HEK293 (cell line): ENCODE data around the gene MOV10L1.

Experiments used
- CTCF ChIP-seq: fragments of 450-650 bp; formaldehyde crosslinking; IDR thresholded peaks from 2 replicates; pipeline ENCODE4 v1.5.1; 2016; ENCODE audit warnings: missing biosample characterization, missing genetic modification characterization
- MZF1 ChIP-seq: fragments of 450-650 bp; formaldehyde crosslinking; IDR thresholded peaks from 2 replicates; pipeline ENCODE4 v1.5.1; 2017; ENCODE audit warnings: missing biosample characterization, missing genetic modification characterization, borderline replicate concordance
- SP2 ChIP-seq: fragments of 450-650 bp; formaldehyde crosslinking; IDR thresholded peaks from 2 replicates; pipeline ENCODE4 v1.5.1; 2016; ENCODE audit warnings: missing biosample characterization, missing genetic modification characterization
- ZBTB49 ChIP-seq: fragments of 450-650 bp; formaldehyde crosslinking; IDR thresholded peaks from 2 replicates; pipeline ENCODE4 v1.5.1; 2016; ENCODE audit warnings: missing biosample characterization, missing genetic modification characterization, low read depth
- ZNF133 ChIP-seq: fragments of 450-650 bp; formaldehyde crosslinking; IDR thresholded peaks from 2 replicates; pipeline ENCODE4 v1.5.1; 2016; ENCODE audit warnings: missing biosample characterization, missing genetic modification characterization
- ZNF24 ChIP-seq: fragments of 450-650 bp; formaldehyde crosslinking; IDR thresholded peaks from 2 replicates; pipeline ENCODE4 v1.5.1; 2016; ENCODE audit warnings: missing biosample characterization, missing genetic modification characterization
- ZNF266 ChIP-seq: fragments of 450-650 bp; formaldehyde crosslinking; IDR thresholded peaks from 2 replicates; pipeline ENCODE4 v1.5.1; 2016; ENCODE audit warnings: missing biosample characterization, missing genetic modification characterization, low read depth
- ZNF311 ChIP-seq: fragments of 450-650 bp; formaldehyde crosslinking; IDR thresholded peaks from 2 replicates; pipeline ENCODE4 v1.5.1; 2017; ENCODE audit warnings: missing biosample characterization, missing genetic modification characterization, borderline replicate concordance
- ZNF354C ChIP-seq: fragments of 450-650 bp; formaldehyde crosslinking; IDR thresholded peaks from 2 replicates; pipeline ENCODE4 v1.5.1; 2016; ENCODE audit warnings: missing biosample characterization, missing genetic modification characterization, low read depth, borderline replicate concordance

GRCh38 chr22:50082961-50083461 lies 6.8 kb upstream of the MOV10L1 start:
- TF ChIP-seq ZNF354C (tag by site-specific recombination) (no peak), CTCF (tag by site-specific recombination) (no peak), ZNF311 (no peak), ZNF24 (no peak), ZNF266 (tag by site-specific recombination) (no peak), SP2 (no peak), MZF1 (no peak), ZBTB49 (tag by site-specific recombination) (no peak), ZNF133 (no peak)
